Measurements from ENCODE around the gene LCNL1.

LCNL1 gene

DNA sequence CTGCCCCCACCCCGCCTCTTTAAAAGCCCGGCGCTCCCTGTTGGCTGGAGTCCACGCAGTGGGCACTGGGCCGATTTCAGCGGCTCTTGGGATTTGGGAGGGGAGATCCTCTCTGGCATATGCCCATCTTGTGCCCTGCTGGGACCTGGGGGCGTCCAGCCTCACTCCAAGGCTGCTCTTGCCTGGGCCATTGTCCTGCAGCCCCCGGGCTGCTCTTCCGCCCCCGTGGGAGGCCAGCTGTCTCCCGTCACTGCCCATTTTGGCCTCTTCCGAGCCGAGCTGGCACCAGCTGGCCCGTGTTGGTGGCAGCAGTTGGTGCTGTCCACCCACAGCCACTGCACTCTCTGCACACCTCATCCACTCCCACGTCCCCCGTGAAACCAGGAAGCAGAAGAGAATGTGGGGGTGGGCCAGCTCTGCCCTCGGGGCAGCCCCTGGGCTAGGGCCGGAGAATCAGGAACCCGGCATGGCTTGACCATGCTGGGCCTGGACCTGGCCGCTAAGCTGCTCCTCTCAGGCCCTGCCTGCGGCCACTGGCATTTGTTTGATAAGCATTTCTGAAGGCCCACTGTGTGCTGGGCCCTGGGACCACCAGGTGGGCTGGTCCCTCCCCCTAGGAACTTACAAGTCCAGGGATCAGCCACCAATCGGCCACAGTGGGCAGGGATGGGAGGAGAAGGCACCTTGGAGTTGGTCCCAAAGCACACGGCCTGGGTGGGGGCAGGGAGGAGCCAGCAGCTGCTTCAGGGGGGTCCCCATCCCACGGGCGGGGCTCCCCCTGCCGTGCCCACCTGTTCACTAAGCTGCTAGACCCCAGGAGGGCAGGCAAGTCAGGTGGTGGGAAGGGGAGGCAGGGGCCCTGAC is 35.5 kb upstream of the LCNL1 start:
- no peak for DNase-seq

DNA sequence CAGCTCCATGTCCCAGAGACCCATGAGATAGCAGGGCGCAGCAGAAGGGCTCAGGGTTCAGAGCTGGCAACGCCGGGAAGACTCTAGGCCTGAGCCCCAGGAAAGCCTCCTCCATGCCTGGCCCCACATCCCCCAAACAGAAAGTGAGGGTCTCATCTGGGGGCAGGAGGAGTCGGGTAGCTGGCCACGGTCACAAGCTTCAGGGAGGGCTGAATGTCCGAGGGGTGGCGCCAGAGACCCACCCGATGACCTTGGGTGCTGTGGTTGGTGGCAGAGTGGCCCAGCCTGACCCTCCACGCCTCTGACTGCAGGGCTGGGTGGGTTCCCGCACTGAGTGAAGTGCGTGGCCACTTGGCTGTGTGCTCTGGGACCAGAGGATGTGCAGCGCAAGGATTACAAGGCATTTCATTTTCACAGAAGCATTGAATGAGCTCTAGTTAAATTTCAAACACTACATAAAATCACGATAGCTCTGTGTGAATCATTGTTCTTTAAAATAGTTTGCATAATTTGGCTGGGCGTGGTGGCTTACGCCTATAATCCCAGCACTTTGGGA is 34.8 kb upstream of the LCNL1 start:
- no peak for DNase-seq

DNA sequence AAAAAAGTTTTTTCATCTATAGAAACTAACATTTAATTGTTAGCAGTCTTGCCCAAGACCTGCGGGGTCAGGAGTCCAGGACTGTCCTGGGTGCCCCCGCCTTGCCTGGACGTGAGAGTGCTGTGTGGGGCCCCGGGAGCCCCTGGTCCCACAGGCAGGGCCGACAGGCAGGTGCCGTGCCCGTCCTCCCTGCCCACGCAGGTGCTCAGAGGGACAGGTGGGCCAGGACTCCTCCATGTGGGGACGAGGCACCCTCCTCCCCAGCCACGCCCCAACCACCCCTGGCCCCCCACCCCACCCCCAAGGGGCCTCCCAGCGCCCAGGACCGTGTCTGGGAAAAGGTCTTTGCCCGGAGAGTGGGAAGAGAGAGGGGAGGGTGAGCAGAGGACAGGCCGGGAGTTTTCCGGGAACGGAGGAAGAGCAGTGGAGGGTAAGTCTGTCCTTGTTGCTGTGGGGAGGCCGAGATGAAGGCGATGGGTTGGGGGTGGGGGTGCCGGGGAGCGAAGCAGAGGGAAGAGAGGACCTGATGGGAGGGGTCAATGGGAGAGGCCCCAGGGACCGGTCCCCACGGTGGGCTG is 33.5 kb upstream of the LCNL1 start:
- no peak for DNase-seq

DNA sequence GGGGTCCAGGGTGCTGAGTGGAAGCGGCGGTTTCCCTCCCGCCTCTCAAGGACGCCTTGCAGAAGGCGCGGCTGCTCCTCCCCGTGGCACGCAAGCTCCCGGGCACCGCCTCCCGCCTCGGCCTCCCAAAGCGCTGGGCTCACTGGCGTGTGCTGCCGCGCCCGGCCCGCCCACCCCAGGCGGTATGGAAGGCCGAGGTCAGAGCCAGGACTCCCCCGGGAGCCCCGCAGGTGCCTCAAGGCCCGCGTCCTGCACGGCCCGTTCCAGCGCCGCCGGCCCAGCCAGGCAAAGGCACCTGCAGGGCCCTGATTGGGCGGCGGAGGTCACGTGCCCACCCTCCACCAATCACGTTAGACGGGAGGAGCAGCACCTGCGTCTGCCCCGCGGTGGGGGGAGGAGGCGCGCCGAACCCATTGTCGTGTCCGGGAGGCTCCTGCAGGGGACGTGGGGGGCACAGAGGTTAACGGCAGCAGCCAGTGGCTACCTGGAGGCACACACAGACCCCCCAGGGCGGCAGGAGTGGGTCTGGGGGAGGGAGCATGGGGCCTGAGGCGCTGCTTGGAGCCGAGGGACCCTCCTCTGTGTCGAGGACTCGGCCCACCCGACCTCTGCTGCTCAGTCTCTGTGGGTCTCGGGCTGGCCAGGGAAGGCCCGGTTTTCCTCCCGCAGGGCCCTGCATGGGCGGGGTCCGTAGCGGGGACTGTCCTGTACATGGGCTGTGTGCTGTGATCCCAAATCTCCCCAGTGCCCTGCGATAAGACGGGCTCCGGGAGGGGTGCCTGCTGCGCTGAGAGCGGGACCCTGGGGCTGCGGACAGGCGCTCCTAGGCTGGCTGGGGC is 32.8 kb upstream of the LCNL1 start:
- DNase-seq = peak; percentile 94 to 95

DNA sequence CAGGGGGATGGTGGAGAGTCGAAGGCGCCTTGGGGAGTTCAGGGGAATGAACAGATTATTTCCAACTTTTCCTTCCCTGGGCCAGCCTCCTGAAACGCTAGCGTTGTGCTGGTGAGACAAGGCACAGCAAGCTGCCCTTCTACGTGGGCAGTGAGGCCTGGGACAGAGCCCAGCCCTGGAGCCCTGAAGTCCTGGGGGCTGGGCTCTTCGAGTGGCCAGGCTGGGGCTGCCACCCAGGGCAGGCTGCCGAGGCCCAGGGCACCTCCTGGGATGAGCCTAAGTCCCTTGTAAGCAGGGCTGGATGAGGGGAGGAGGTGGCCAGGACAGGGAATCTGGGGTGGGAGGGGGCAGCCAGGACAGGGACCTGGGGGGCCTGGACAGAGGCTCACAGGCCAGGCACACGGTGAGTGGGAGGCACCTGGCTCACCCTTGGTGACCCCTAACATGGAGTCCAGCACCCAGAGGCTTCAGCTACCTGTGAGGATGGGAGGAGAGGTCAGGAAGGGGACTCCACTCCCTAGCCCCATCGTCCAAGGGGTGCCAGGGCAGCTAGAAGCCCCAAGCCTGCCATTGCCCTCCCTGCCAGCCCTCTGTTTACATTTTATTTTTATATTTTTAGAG is 32.0 kb upstream of the LCNL1 start:
- DNase-seq = no peak

DNA sequence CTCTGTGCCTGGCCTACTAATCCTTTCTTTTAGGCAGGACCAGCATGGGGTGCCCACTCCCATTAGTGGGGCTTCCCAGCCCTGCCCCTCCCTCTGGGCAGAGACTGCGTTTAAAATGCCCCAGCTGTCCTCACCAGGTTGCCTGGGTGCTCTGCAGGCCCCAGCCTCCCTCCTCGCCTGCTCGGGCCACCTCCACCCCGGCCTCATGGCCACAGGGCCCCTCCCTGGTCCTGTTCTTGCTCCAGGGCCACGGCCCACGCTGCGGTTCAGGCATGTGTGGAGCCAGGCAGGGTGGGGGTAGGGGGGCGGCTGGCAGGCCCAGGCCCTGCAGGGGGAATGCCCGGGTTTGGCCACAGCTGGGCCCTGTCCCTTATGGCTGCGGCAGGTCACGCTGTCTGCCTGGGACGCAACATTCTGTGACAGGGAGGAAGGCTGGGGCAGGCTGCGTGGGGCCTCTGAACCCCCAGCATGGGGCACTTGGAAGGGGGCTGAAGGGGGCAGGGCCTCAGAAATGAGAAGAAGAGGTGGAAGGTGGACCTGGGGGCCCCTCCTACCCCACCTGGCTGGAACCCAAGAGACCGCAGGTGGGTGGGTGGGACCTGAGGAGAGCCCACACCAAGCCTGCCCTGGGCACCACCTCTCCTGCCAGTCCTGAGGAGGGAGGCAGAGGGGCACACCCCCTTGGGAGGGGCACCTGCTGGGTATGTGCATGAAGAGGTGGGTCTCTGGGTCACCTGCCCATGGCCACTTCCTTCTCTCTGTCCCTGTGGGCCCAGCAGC is 31.1 kb upstream of the LCNL1 start, which contains the start of gene LCN12:
LCN12 (plus strand) TSS at position 733 of the 780 bp plus-strand sequence. CDS start 55 bp downstream, outside the sequence.
- no peak for DNase-seq

DNA sequence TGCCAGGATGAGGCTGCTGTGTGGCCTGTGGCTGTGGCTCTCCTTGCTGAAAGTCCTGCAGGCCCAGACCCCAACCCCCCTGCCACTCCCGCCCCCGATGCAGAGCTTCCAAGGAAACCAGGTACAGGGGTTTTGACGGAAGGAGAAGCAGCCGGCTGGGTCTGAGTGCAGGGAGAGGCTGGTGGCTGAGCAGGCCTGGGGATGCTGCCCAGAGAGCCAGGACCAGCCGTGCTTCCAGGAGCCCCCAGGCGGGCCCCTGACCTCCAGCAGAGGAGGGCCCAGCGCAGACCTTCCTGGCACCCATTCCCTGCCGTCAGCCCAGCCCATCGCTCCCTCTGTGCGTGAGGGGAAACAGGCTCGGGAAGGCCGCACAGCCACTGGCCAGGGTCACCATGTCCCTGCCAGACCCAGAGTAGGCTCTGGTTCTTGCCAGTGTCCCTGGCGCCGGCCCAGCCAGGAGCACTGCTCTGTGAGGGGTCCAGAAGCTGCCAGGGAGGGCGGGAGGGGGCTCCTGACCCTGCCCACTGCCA is 30.4 kb upstream of the LCNL1 start:
- DNase-seq = no peak

DNA sequence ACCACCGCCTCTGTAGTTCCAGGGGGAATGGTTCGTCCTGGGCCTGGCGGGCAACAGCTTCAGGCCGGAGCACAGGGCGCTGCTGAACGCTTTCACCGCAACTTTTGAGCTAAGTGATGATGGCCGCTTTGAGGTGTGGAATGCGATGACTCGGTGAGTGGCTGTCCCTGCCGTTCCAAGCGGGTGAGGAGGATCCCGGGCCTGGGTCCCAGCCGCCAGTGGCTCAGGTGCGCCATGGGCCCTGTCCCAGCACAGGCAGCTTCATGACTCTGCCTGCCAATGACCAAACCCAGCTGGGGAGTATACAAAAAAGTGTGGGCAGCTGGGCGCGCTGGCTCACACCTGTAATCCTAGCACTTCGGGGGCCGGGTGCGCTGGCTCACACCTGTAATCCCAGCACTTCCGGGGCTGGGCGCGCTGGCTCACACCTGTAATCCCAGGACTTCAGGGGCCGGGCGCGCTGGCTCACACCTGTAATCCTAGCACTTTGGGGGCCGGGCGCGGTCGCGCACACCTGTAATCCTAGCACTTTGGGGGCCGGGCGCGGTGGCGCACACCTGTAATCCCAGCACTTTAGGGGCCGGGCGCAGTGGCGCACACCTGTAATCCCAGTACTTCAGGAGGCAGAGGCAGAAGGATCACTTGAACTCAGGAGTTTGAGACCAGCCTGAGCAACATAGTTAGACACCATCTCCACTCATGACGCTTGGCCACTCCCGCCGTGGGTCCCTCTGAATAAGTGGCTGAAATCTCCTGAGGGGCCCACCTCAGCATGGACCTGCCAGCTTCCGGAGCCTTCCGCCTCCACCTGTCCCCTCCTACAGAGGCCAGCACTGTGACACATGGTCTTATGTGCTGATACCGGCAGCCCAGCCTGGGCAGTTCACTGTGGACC is 29.7 kb upstream of the LCNL1 start:
- DNase-seq = no peak

DNA sequence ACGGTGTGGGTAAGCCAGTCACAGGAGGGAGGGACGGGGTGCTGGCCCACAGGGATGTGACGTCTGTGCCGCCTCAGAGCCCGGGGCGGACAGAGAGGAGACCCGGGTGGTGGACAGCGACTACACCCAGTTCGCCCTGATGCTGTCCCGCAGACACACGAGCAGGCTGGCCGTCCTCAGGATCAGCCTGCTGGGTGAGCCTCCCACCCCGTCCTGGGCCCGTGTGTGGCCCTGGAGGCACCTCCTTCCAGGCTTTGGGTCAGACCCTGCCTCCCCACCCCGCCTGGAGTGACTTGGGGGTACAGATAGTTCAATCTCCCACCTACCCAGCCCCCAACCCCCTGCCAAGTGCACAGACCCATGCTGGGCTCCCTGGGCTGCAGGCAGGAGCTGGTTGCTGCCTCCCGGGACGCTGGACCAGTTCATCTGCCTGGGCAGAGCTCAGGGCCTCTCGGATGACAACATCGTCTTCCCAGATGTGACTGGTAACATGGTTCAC is 29.0 kb upstream of the LCNL1 start:
- no peak for DNase-seq

DNA sequence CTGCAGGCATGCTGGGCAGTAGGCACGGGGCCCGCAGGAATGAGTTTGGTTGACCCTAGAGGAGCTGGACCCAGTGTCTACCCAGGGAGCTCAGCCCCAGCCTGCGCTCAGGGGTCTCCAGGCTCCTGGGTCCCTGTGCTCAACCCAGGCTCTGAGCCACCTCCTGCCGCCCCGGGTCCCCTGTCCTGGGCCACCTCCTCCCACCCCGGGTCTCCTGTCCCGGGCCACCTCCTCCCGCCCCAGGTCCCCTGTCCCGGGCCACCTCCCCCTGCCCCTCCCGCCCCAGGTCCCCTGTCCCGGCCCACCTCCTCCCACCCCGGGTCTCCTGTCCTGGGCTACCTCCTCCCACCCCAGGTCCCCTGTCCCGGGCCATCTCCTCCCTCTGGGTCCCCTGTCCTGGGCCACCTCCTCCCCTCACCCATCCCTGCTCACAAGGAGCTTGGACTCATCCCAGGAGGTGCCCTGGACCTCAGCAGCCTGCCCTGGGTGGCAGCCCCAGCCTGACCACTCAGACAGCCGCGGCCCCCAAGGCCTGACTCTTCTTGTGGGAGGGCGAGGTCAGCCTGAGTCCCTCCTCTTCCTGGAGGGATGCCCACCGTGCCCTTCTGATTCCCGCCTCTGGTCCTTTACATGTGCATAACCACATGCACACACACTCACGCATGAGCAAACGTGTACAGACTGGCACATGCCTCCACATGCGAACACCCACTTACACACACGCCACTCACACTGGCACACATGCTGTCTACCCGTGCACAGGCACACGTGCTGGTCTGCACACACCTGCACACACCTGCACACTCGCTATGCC is 28.3 kb upstream of the LCNL1 start:
- no peak for DNase-seq

DNA sequence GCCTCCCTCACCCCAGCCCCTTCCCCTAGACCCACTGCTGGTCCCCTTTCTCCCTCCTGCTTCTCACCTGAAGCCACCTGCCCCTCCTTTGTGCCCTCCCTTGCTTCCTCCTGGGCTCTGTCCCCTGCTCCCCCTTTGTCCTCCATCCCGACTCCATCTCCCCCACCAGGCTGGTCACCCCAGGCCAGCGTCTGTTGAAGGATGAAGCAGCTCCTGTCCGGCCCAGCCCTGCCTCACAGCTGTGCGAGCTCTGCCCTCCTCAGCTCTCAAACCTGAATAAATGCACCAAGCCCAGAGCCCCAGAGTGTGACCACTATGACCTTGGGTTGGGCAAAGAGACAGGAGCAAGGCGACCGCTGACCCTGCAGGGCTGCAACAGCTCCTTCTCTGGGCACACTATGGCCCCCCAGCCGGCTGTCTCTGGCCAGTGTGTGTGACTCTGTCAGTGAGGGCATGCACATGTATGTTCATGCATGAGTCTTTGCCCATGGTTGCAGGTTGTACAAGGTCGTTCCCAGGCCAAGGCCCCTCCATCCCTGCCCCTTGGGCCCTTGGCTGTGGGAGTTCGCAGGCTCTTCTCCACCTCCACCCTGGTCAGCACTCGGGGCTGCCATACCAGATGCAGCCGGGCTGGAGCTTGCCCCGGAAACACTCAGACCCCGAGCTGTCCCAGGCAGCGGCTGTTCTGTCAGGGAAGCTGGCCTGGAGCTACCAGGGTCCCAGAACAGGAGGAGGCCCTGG is 27.4 kb upstream of the LCNL1 start:
- DNase-seq = no peak

DNA sequence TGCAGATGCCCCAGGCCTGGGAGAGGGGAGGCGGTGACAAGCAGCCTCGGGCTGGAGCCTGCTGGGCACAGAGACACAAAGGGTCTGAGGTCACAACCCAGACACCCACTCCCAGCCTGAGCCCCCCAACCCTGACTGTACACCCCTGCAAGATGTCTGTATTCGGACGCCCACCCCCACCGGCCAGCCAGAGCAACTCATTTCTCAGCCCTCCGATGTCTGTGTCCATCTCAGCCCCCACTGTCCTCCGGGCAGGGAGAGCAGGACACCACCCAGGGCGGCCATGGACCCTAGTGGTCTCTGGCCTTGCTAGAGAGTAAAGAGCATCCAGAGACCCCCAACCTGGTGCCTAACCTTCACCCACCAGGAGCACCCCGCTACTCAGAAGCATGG is 26.9 kb upstream of the LCNL1 start:
- no peak for DNase-seq

DNA sequence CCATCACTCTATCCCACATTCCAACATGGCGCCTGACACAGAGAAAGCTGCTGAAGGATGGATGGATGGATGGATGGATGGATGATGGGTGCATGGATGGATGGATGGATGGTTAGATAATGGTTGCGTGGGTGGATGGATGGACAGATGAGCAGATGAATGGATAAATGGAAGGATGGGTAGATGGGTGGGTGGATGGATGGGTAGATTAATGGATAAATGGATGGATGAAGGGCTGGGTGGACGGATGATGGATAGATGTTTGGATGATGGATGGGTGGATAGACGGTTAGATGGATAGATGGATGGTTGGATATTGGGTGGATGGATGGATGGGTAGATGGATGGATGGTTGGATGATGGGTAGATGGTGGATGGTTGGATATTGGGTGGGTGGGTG is 26.2 kb upstream of the LCNL1 start:
- DNase-seq = no peak

DNA sequence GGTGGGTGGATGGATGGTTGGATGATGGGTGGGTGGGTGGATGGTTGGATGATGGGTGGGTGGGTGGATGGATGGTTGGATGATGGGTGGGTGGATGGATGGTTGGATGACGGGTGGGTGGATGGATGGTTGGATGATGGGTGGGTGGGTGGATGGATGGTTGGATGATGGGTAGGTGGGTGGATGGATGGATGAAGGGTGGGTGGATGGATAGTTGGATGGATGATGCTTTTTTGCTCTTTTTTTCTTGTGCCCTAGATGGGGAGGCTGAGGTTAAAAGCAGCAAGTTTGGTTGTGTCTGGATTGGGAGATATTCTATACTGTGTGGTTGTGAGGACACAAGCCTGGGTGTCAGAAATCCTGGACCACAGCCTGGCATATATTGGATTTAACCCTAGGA is 25.3 kb upstream of the LCNL1 start:
- DNase-seq = no peak

DNA sequence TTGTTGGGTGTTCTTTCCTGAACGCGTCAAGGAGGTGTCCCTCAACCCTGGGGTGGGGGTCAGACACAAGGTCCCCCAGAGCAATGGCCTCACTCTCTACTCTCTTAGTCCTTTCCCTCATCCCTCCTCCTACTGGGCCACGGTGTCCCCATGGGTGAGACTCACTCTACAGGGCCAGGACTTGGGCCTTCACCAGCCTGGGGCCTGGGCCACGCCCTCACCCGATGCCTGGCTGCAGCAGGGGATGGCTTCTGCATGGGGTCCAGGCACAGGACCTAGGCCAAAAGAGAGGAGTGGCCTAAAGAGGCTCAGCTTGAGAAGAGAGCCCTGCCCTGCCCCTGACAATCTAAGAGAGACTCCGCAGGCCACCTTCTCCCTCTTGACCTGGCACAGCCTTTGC is 24.9 kb upstream of the LCNL1 start:
- DNase-seq = no peak

DNA sequence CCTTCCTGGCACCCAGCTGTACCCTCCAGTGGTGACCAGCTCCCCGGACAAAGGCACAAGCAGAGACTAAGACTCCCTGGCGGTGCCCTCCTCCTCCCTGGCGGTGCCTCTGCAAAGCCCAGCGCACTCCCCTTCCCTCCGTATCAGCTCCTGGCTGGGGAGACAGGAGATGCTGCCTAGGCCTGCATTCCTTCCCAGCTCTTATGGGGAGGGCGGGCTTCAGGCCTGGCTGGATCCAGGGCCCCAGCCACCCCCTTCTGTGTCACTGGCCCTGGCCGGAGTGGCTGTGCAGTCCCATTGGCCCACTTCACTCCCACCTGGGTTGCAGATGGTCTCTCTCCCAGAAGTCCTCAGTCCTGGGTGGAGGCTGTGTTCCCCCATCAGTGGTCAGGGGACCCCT is 24.3 kb upstream of the LCNL1 start:
- DNase-seq = no peak

DNA sequence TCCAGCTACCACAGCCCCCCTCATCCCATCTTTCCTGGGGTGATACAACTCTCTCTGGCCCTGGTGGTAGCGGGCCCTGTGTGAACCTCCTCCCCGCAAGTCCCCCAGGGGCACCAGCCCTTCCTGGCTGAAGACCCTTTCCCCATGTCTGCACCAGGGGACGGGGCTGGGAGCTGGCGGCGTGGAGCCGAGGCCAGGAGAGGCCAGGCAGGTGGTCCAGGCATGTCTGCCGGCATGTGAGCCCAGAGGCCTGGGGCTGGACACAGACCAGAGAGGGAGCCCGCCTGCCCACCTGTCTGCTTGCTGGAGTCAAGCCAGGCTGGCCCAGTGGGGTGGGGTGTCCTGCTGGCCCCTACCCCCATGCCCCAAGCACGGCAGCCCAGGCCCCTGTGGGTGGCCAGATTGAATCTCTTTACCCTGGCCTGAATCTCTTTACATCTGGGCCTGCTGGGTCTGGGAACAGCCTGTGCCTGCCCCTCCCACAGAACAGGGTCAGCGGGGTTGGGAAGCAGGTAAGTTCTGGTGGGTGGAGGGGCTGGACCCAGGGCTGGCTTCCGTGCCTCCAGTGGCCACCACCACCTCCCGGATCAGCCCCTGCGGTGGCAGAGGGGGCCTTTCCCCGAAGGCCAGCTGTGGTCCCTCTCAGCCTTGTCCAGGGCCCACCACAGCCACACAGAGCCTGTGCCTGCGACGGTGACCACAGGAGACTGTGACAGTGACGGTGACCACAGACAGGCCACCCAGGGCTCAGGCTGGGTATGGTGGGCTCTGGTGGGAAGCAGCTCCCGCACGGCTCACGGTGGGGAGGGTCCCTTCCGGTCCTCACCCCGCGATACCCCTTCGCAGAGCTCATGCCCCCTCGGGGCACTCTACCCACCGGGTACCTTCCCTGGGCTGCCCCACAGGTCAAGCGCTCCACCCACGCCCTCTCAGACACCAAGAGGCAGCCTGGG is 23.6 kb upstream of the LCNL1 start:
- no peak for DNase-seq
